KOPT-K1 (cell line): ENCODE data around the gene RHOBTB1.
"Not testable (repeated sequence)": the region's sequence is repeated elsewhere in the genome, so short reads cannot be mapped to it uniquely, and the experiment has no call there.

ENCODE experiments used
- H3K27ac ChIP-seq: fragments of 200-600 bp; sonication (generic); 2 replicates; pipeline ENCODE4 v1.5.1; 2016; ENCODE audit warnings: antibody characterized with exemption, mild to moderate bottlenecking, low read depth, low read length; ENCODE audit not compliant: poor library complexity, severe bottlenecking
- H3K36me3 ChIP-seq: fragments of 200-600 bp; sonication (generic); 2 replicates; pipeline ENCODE4 v1.5.1; 2017; ENCODE audit warnings: antibody characterized with exemption, mild to moderate bottlenecking, low read length, moderate library complexity; ENCODE audit not compliant: insufficient read depth
- H3K9me3 ChIP-seq: fragments of 200-600 bp; sonication (generic); 2 replicates; pipeline ENCODE4 v1.5.1; 2017; ENCODE audit warnings: antibody characterized with exemption, low read length, mild to moderate bottlenecking; ENCODE audit not compliant: insufficient read depth, poor library complexity, severe bottlenecking

The RHOBTB1 gene

DNA sequence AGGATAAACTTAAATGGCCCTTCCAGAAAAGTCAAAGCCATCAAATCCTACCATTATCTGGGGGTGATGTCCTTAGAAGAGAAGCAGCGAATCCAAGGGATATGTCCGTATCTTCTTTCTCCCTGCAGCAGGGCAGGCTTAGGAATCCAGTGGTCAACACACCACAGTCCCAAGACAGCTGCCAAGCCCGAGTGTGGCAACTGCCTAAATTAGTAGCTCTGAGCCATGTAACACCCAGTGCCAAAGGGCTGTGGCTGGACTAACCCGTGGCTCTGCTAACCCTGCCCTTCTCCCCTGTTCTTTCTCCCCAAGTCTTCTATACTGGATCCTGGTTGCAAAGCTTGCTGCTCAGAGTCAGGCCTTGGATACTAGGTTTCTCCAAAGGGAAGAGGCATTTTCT, 90.9 kb downstream of the RHOBTB1 start:
- Histone ChIP-seq H3K36me3 (no peaks in the 10 kb centered on the region), H3K27ac (no peak overlapping the region), H3K9me3 (no peaks in the 10 kb centered on the region)

DNA sequence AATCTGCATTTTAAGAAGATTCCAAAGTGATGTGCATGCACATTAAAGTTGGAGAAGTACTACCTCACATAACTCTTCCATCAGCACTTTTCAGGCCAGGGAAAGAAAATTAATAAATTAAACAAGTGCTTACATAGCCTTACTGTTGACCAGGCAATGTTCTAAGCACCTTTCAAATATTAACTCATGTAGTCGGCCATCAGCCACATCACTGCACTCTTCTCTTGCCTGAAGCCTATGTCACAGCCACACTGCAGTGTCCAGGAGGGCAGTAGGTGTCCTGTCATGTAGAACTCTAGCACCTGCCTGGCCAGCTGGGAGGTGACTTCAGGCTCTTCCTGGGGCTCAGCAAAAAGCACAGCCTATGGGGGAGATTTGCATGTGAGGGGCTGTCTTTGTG, 94.2 kb downstream of the RHOBTB1 start:
- Histone ChIP-seq H3K9me3 (no peaks in the 10 kb centered on the region), H3K27ac (no peak overlapping the region)

DNA sequence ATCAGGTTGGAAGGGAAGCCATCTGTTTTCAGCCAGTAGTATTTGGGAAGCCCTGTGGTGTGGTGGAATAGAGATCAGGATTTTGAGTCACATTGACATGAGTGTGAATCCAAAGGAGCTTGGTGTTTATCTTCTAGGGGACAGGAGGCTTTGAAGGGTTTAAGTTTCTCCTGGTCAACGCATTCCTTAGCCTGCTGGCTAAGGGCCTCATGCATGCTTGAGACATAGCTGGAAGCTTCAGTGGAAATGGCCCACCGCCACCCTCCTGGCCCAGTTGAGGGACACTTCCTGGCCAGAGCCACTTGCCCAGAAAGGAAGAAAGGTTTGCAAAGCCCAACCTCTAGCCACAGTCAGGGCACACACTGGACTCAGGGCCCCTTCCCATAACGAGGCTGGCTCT, 94.8 kb downstream of the RHOBTB1 start:
- Histone ChIP-seq H3K9me3 (no peaks in the 10 kb centered on the region), H3K36me3 (no peaks in the 10 kb centered on the region)

More for the DNA sequence above, 94.2 kb downstream of the RHOBTB1 start:
- no peaks in the 10 kb centered on the region for H3K36me3 ChIP-seq

DNA sequence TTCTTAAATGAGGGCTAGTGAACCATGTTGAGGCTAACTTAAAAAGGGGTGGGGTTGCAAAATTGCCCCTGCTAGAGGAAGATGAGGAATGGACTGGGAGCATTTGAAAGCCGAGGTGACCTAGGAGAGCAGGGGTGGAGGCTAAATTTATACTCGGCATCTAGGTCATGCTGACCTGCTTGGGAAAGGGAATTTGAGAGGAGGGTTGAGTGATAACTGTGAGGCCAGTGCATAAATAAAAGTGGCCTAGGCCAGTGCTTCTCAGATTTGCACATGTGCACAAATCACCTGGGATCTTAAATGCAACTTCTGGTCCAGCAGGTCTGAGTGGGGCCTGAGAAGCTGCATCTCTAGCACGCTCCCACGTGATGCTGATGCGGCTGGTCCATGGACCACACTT, 95.3 kb downstream of the RHOBTB1 start:
- H3K27ac ChIP-seq: no peak overlapping the region

More for the DNA sequence above, 94.8 kb downstream of the RHOBTB1 start:
- H3K27ac ChIP-seq: no peak overlapping the region

DNA sequence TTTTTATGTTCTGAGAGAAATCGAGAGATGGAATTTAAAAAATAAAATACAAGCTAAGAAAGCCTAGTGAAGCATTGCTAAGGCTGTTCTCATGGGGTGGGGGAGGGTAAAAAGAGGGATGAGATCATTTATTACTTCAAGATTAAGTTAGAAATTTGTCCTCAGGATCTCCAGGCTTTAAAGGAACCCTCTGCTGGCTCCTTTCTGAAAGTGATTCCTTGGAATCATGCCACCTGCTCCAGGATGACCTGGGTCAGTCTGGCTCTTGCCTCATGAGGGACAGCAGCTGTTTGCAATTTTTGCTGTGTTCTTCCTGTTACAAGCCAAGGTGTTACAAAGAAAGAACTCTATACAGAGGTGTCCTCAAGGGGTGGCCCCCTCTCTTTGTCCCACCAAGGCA, 95.9 kb downstream of the RHOBTB1 start:
- H3K27ac ChIP-seq: no peak overlapping the region
- H3K9me3 ChIP-seq: no peaks in the 10 kb centered on the region
- no peaks in the 10 kb centered on the region for H3K36me3 ChIP-seq

More for the DNA sequence above, 95.3 kb downstream of the RHOBTB1 start:
- no peaks in the 10 kb centered on the region for H3K9me3 ChIP-seq
- H3K36me3 ChIP-seq: no peaks in the 10 kb centered on the region

DNA sequence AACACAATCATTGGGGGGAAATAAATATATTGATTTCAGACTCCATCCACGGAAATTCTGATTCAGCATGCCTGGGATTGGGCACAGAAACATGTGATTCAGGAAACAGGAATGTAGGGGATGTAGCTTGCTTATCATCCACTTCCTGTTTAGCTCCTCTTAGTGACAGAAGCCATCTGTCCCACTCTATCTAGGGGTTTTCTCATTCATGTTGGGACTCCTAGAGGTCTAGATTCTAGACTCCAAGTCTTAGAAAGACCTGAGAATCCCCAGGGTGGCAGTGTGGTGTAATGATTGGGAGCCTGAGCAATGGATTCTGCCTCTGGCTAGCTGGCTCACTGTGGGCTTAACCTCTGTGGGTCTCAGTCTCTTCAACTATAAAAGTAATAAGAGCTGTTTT, 97.8 kb downstream of the RHOBTB1 start:
- Histone ChIP-seq H3K36me3 (no peaks in the 10 kb centered on the region), H3K9me3 (no peaks in the 10 kb centered on the region), H3K27ac (no peak overlapping the region)

DNA sequence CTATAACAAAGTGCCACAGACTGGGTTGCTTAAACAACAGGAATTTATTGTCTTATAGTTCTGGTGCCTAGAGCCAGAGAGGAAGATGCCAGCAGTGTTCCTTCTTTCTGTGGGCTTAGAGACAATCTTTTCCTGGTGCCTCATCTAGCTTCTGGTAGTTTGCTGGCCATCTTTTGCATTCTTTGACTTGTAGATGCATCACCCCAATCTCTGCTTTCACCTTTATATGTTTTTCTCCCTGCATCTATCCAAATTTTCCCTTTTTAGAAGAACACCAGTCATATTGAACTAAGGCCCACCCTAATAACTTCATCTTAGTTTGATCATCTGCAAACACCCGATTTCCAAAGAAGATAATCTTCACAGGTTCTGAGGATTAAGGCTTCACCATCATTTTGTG, 98.9 kb downstream of the RHOBTB1 start:
- H3K36me3 ChIP-seq: no peaks in the 10 kb centered on the region
- no peak overlapping the region for H3K27ac ChIP-seq
- no peaks in the 10 kb centered on the region for H3K9me3 ChIP-seq

DNA sequence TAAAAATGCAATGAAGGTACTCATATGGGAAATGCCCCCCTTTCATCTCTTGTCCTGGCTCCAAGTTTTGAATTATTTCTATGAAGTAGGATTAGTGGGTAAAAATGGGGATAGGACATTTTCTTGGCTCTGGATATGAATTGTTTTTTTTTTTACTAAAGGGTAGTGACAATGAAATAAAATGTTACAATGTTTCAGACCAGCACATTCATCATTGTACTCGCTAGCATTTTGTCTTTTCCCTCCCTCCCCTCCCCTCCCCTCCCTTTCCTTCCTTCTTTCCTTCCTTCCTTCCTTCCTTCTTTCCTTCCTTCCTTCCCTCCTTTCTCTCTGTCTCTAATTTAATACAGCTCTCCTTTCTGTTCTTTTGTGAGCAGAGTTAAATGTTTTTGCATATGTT, 101.3 kb downstream of the RHOBTB1 start:
- H3K27ac ChIP-seq: no peak overlapping the region
- no peaks in the 10 kb centered on the region for H3K9me3 ChIP-seq
- H3K36me3 ChIP-seq: no peaks in the 10 kb centered on the region

DNA sequence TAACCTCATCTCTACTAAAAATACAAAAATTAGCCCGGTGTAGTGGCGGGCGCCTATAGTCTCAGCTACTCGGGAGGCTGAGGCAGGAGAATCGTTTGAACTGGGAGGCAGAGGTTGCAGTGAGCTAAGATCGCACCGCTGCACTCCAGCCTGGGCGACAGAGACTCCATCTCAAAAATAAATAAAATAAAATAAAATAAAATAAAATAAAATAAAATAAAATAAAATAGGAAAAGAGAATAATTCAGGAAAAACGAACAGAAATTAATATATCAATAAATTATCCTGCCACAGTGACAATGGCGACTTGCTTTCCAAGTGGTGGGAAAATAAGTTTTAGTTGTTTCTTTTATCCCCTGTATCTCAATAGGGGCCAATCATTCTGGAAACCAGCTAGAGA, 102.8 kb downstream of the RHOBTB1 start:
- not testable (repeated sequence) for H3K27ac ChIP-seq, H3K36me3 ChIP-seq, H3K9me3 ChIP-seq

DNA sequence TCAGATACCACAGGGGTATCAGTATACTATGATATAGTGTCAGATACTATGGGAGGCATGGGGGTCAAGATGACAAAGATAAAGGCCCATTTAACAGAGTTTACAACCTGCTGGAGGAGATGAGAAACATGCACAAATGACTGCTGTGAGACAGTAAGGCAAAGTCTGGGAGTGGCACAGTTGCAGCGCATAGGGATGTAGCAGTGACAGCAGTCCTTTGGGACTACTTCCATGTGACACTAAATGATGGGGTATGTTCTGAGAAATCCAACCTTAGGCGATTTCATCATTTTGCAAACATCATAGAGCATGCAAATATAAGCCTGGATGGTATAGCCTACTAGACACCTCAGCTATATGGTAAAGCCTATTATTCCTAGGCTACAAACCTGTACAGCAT, 108.9 kb downstream of the RHOBTB1 start:
- H3K27ac ChIP-seq: no peak overlapping the region
- no peaks in the 10 kb centered on the region for H3K9me3 ChIP-seq
- no peaks in the 10 kb centered on the region for H3K36me3 ChIP-seq

DNA sequence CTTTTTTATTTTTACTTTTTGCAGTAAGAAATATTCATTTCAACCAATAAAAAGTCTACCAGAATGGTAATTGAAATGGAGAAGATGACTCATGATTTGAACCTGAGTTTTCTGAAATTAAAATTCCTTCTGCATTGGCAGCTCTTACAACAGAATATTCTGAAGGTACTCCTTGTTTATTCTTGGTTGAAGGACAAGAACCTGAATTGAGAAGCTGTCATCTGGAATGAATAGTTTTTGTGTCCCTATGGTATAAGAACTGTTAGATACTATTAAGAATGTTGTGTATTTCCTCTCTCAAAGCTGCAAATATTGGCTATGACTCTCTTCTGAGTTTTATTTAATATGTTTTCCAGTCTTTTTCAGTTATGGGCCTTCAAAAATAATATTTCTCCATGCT, 109.6 kb downstream of the RHOBTB1 start:
- Histone ChIP-seq H3K9me3 (no peaks in the 10 kb centered on the region), H3K27ac (no peak overlapping the region), H3K36me3 (no peaks in the 10 kb centered on the region)

DNA sequence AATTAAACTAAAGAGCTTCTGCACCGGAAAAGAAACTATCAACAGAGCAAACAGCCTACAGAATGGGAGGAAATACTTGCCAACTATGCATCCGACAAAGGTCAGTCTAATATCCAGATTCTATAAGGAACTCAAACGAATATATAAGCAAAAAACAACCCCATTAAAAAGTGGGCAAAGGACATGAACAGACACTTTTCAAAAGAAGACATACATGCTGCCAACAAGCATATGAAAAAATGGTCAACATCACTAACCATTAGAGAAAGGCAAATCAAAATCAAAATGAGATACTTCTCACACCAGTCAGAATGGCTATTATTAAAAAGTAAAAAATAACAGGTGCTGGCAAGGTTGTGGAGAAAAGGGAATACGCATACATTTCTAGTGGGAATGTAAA, 111.8 kb downstream of the RHOBTB1 start:
- H3K27ac ChIP-seq, H3K36me3 ChIP-seq, H3K9me3 ChIP-seq: not testable (repeated sequence)

DNA sequence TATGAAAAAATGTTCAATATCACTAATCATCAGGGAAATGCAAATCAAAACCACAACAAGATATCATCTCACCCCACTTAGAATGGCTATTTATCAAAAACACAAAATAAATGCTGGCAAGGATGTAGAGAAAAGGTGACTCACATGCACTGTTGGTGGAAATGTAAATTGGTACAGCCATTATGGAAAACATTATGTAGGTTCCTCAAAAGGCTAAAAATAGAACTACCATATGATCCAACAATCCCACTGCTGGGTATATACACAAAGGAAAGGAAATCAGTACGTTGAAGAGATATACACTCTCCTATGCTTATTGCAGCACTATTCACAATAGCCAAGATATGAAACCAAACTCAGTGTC, 115.5 kb downstream of the RHOBTB1 start:
- no peak overlapping the region for H3K27ac ChIP-seq
- no peaks in the 10 kb centered on the region for H3K36me3 ChIP-seq
- H3K9me3 ChIP-seq: no peaks in the 10 kb centered on the region

DNA sequence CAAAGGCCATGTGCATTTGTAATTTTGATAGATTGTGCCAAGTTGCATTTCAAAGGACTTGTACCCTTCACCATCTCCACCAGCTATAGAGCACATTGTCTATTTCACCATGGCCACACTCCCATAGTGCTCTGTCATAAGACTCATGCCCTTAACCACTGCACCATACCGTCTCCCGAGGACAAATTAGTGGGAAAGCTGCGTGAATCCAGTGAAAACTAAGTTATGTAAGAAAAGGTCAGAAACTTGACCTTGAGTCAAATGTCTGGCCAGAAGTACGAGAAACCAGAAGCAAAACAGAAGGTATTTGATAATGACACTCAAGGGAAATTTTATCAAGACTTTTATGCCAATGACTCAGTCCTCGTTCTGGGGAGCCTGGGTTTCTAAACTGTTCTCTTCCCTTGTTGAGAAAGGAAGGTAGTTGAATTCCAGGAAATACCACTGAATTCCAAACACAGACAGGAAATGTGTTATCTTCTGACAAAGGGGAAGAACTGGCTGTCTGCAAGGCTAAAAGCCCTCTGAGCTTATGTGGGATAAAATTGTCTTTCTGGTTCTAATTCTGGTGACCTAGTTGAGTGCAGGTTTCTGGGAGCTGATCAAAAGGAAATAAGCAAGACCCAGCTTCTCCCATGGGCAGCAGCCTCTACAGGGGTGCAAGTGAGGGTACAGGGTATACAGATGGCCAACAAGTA, 116.0 kb downstream of the RHOBTB1 start:
- H3K9me3 ChIP-seq: no peaks in the 10 kb centered on the region
- H3K36me3 ChIP-seq: no peaks in the 10 kb centered on the region
- H3K27ac ChIP-seq: no peak overlapping the region

DNA sequence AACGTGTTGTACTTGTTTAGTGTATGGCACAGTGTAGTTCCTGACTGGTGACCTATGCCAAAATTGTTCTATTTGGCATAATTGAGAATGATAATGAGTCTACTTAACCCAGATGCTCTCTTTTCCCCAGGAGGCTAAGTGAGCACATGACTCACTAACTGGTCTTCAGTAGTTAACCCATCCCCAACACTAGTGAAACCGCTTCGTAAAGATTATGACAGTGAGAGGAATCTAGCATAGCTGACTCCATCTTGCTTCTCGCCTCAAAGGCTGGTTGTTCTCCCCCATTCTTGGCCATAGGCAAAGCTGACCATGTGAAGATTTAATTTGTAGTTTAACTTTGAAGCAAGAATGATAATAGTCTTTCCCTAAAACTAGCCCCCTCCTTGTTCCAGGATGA, 118.5 kb downstream of the RHOBTB1 start:
- Histone ChIP-seq H3K27ac (no peak overlapping the region), H3K9me3 (no peaks in the 10 kb centered on the region), H3K36me3 (no peaks in the 10 kb centered on the region)

DNA sequence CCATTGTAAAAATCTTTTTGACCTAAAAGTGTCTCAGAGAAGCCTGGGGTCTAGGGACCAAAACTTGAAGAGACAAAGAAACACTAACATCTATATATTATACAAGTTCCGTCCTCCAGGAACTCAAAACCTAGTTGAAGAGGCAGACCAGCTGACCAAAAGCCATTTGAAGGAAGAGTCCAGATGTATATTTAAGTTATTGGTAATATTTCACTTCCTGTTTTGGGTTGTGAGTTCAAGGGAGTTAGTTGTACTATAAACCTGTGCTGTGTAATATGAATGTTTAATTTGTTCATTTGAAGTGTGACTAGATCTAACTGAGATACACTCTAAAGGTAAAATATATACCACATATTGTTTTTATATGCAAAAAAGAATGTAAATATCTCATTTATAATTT, 120.7 kb downstream of the RHOBTB1 start:
- H3K27ac ChIP-seq: no peak overlapping the region

More for the DNA sequence above, 120.7 kb downstream of the RHOBTB1 start:
- H3K9me3 ChIP-seq: no peaks in the 10 kb centered on the region
- H3K36me3 ChIP-seq: no peaks in the 10 kb centered on the region
